Activated naive CD4-positive, alpha-beta T cell (primary cell): Measurements from ENCODE around the gene TRIM10.
"Not testable (repeated sequence)": the region's sequence is repeated elsewhere in the genome, so short reads cannot be mapped to it uniquely, and the experiment has no call there.

Experiments used
- DNase-seq, 4 experiments: peaks; one replicate each; lab custom pipeline; 2025; lab: John Stamatoyannopoulos, UW

Gene TRIM10

DNA sequence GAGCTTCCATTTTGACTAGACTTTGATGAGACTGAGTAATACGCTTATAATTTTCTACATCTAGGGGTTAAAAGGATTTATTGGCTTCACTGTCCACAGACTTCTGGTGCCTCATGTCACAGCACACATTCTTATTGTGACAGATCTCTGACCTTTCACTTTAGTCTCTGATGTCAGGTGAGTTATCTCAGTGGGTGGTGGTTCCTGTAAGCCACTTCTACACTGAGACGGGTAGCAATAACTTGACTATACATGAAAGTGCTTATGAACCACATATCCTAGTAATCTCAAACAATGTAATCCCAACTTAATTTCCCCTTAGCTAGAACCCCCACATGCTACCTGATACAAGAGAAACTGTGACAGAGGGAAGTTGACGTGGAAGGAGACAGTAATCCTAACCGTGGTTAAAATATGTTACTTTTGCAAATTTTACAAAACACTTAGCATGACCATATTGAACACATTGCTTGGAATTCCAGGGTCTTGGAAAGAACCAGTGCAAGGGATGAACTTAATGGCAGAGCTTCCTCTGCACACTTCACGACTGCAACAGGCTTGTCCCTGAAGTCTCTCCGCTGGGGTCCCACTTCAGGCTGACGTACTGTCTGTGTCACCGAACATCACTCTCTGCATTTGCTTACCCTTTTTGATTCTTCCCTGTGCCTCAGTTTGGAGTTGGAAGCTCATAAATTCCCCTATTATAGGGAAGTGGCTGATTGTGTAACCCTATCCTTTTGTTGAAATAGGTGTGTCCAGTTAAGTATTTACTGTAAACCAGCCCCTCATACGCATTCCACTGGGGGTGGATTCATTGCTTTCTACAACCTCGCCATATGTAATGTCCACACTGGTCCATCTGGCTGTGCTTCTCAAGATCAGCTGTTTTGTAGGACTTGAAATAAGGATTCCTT lies 31.5 kb downstream of the TRIM10 start:
- DNase-seq: no peak

DNA sequence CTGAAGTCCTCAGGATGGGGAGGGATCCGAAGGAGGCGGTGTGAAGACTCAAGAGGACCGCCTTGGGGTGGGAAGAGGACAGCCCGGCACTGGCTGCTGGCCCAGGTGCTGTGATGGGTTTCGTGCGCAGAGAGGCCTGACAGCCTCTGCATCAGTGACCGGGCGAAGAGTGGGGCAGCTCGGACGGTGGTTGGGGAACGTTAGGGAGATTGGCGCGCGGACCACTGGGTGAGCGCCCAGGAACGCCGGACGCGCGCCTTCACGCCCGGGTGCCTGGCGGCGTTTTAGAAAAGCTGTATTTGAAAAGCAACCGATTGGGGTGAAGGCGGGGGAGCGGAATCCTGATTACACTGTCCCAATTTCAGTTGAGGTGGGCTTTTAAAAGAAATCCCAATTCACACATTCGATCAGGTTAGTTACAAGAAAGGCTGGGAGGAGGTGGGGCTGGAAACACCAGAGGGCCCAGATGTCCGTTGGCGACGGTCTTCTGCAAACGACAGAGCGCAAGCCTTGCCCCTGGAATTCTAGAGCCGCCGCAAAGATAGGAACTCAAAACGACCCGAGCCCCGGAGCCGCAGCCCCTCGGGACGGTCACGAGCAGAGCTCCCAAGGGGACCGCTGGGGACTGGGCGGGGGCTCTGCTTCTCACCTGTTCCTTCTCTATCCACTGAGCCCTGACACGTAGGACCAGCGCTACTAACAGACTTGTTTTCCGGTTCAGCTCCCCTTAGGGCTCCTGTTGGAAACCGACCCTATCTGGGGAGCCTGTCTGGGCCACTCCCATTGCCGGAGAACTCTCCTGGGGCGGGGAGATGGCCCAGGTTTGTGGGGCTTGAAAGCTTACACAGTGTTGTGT lies 33.5 kb downstream of the TRIM10 start:
- DNase-seq: no peak

DNA sequence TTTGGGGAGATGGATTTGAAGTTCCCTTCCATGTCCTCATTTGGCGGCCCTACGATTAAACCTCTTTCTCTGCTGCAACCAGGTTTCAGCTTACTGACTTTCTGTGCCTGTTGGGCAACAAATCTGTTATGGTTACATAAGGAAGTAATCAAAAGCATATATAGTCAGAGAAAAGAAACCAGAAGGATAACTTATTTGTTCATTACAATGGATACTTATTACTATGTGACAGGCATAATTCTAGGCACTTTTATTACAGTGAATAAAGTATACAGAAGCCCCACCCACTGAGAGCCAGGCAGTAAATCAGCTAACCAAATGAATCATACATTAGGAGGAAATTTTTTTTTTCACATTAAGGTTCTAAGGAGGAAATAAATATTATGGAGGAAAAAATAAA lies 38.5 kb downstream of the TRIM10 start:
- no peak for DNase-seq

DNA sequence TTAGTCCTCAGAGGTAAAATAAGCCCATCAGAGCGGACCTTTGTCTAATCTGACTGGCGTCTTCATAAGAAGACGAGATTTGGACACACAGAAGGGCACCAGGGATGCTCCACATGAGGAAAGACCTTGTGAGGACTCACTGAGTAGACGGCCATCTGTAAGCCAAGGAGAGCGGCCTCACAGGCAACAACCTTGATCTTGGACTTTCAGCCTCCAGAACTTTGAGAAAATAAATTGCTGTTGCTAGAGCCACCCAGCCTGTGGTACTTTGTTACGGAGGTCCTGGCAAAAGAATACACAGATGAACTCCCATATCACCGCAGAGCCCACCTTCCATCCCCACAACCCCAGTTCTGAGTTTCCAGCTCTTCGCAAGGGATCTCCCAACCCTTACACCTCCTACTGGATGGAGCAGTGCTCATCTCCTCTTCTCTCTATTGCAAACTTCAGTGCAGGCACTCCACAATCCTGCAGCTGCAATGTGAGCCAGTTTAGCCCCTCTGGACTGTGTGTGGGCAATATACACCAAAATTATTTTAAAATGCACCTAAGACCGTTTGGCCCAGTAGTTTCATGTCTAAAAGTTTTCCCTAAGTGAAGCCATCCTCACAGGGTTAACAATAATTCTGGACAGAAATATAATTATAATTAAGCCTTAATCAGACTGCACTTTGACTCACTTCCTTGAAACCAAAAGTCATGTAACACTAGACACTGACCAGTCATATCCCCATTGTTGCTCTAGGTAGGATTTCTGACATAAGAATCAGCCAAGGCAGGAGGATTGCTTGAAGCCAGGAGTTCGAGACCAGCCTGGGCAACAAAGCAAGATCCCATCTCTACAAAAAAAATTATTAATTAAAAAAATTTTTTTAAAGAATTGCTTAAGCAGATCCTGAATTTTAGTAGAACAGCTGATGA lies 39.3 kb downstream of the TRIM10 start:
- DNase-seq: no peak

DNA sequence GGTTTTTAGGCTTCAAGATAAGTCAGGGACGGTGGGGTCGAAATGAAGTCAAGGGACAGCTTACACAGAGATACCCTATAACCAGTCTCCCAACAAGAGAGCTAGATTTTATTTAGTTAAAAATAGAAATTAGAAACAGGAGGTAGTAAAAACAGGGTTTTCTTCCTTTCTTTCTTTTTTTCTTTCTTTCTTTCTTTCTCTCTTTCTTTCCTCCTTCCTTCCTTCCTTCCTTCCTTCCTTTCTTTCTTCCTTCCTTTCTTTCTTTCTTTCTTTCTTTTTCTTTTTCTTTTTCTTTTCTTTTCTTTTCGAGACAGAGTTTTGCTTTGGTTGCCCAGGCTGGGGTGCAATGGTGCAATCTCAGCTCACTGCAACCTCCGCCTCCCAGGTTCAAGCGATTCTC lies 42.3 kb downstream of the TRIM10 start:
- not testable (repeated sequence) for DNase-seq

DNA sequence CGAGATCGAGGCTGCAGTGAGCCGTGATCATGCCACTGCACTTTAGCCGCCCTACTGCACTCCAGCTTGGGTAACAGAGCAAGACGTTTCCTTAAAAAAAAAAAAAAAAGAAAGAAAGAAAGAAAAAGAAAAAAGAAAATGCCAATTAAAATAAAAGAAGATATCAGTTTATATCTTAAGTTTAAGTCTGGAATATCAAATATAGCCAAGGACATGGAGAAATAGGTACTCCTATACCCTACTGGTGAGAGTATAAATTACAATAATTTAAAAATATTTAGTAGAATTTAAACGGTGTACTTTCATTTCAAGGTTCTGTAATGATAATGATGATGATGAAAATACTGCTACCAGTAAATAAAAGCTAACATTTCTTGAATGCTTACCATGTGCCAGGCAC lies 44.3 kb downstream of the TRIM10 start:
- DNase-seq: no peak

DNA sequence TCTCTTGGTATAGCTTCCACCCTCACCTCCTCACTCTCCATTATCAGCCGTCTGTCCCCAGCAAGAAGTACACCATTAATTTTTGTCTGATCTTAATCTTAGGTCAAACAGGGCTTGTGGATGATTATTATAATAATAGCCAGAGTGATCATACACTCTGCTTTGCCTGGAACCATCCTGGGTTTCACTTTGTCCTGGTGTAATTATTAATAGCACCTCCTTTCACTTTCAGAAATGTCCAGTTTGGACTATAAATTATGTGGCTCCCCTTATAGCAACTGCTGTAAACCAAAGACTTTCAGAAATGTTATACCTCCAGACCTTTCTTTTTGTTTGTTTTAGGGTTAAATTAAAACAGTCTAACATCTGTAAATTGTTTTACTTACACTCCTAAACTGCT lies 47.2 kb downstream of the TRIM10 start:
- no peak for DNase-seq

DNA sequence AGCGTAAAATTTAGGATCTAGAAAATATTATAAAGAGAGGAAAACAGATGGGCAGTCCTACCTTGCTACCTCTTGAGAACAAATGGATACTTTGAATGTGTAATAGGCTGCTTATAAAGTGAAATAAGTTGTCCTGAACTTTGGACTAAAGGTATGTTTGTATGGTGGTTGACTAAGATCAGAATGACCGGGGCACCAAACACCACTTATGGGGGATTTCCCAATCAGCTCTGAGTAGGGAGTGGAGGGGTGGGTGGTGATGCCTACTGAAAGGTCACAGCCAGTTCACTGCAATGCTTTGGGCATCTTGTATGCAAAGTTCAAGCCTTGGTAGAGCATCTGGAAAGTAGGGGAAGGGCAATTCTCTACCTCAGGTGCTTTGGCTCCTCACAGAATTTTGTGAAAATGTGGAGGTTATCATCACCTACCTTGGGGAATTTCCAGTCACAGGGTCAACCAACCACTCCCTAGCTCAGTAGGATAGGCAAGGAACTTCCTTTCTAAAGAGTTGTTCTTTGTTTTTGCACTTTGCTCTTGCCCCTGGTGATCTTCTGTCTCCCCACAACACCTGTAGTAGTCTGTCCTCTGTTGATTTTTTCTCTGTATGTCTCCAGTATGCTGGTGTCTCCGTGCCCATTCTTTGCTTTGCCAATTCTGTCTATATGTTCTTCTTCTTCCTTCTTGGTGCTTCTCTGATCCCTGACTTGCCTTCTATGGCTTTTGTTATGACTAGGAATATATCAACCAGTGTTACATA lies 47.8 kb downstream of the TRIM10 start, which contains the start of gene TRIM31:
Gene TRIM31 (minus strand): TSS at position 88 of the 757 bp plus-strand sequence. CDS start 285 bp downstream, outside the sequence.
- DNase-seq: no peak

DNA sequence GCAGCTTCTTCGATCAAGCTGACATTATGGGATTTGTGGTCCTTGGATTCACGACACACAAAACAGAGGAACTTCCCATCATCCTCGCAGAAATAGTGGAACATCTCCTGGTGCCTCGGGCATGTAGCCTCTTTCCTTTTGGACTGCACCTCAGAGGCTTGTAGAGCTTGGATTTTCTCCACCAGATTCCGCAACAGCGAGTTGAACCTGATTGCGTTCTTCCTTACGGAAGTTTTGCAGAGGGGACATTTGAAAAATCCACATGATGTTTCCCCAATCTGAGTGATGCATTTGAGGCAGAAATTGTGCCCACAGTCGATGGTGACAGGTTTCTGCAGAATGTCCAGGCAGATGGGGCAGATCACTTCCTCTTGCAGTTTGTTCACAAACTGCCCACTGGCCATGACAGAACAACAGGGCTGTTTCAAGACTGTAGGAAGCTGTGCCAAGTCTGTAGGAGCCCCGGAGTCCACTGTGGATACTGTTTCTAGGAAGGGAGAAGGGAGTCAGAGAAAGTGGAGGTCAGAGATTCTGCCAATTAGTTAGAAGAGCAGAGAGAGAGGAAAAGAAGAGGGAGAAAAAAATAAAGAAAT lies 48.5 kb downstream of the TRIM10 start:
- no peak for DNase-seq

DNA sequence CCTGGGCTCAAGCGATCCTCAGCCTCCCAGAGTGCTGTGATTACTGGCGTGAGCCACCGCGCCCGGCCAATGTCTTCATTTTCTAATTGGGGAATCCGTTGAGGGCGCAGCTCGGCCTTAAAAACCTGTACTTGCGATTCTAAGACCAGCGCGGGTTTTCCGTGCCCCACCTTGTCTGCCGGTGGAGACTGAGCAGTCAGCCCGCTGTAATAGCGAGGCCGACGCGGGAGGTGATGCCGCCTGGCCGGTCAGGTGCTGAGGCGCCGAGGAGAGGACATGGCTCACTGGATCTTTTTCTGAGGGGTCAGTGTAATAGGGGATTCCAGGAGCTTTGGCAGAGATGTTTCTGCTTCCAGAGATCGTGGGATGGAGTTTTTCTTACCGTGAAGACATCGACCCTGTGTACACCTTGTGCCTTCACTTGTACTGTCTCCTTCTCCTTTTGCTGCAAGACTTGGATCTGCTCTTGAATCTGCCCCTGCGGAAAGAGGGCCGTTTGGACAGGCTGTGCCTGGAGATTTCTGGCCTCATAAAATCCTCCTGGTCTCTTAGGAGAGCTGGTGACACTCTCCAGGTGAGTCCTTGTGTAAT lies 49.6 kb downstream of the TRIM10 start:
- no peak for DNase-seq

DNA sequence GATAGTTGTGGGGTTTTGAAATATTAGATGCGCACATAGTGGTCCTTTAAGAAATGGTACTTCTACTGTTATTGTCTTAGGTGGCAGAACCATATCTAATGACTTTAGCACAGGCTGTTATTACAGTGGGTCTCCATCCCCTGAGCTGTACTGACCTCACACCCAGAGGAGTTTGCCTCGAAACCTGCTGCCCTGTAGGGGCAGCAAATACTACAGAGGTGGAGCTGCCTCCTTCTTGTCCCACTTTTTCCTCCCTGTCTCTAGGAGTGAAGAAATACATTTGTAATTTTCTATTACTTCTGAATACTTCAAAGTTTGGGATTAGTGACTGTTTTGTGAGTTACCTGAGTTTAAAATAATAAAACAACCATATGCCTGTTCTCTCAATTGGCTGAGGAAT lies 56.4 kb downstream of the TRIM10 start:
- DNase-seq: no peak

DNA sequence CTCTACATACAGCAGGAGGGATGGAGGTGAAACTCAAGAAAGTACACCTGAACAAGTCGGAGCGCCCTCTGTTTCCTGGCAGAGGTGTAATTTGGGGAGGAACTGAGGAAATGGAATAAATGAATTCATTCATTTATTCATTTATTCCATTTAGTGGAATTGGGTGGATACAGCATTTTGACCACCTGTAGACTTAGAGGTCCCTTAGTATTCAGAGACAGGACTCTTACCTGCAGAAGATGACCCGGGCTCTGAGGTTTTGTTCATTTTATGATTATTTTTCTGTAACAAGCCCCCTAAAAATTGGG lies 57.2 kb downstream of the TRIM10 start:
- DNase-seq: no peak

DNA sequence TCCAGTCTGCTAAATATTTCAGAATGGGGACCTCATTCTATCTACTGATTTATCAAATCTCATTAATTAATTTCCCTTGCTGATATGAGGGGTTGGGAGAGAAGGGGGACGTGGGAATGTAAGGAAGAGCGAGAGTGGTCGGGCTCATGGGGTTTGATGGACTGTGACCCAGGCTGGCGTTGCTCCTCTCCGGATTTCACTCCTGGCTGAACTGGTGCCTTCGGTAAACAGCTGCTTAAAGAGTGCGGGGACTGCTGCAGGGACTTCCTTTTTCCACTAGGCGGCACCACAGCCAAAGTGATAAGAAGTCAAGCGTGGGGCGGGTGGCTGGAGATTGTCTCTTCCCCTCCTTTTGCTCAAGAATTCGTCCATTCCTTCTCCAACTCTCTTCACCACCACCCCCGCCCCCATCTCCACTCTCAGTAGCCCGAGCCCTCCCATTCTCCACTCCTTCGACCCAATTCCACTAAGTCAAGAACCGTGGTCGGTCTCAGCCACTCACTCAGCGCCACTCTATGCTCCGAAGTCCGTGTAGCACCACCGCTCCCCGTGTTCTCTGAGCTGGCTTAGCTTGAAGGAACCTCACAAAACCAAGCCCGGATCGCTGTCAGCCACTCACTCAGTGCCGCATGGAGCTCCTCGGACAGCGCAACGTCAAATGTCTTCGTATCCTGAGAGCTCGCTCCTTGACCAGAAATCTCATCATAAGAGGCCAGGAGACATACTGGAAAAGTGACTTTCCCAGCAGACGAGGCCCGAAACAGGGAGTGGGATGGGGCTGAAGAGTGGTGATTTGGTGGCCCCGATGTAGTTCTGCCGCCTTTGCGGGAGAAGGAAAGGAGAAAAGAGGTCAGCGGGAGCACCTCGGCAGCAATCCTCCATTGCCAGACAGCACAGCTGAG lies 57.8 kb downstream of the TRIM10 start:
- peak; percentile 43 to 72 (median 62) for DNase-seq

DNA sequence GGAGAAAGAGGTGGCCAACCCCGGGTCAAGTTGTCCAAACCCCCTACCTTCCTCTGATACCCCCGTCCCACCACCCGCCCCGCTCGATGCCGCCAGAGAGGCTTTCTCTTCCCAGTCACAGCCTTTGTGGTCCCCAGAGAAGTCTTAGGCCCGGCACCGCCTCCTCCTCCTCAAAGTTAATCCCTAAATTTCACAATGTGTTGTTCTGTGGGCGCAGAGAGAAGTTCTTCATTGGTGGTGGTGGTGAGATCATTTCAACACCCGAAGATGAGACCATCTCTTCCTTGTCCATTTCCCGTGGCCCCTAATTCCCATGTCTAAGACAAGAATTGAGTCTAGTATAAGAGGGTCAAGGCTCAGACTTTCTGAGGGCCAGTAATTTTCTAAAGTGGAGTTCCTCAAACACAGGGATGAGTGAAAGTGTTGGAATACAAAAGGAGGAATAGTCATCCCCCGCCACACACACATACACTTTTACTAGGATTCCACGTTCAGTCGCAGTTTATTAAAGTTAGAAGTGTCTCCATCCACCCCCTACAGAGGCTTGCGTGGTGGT lies 58.5 kb downstream of the TRIM10 start:
- DNase-seq: no peak
